HL-60 (cell line): Measurements from ENCODE around the gene RNASE8.

Experiments
- DNase-seq, 2 experiments: peaks; one replicate each; pipeline ENCODE4 v3.0.0-alpha.2; 2010 to 2020; ENCODE audit warnings: low read depth in 1 of 2, low spot score in 1 of 2
- H3K27ac ChIP-seq: fragments of 250-450 bp; sonication (Bioruptor Pico); replicated peaks from 2 replicates; pipeline ENCODE4 v1.5.1; 2020; ENCODE audit warnings: mild to moderate bottlenecking, moderate library complexity
- H3K27me3 ChIP-seq: fragments of 250-450 bp; sonication (Bioruptor Pico); 2 replicates; pipeline ENCODE4 v1.5.1; 2021; ENCODE audit warnings: mild to moderate bottlenecking, moderate library complexity; ENCODE audit not compliant: insufficient read depth, poor library complexity, severe bottlenecking
- H3K4me3 ChIP-seq: replicated peaks from 2 replicates; pipeline ENCODE4 v1.5.1; 2011; ENCODE audit warnings: mild to moderate bottlenecking, control low read depth, low read length; ENCODE audit not compliant: insufficient read depth
- GABPA ChIP-seq: IDR thresholded peaks from 2 replicates; pipeline ENCODE4 v1.6.1; 2012; ENCODE audit warnings: low read depth
- POLR2AphosphoS5 ChIP-seq: IDR thresholded peaks from 2 replicates; pipeline ENCODE4 v1.6.1; 2012; ENCODE audit warnings: low read depth
- SPI1 ChIP-seq: IDR thresholded peaks from 2 replicates; pipeline ENCODE4 v1.6.1; 2012; ENCODE audit warnings: low read depth, mild to moderate bottlenecking, borderline replicate concordance
- TF ChIP-seq, protein P1 (sequence below): IDR thresholded peaks from 2 replicates; pipeline ENCODE4 v1.6.1; 2012; ENCODE audit warnings: low read depth; ENCODE audit not compliant: insufficient replicate concordance
- TF ChIP-seq, protein P2 (sequence below): IDR thresholded peaks from one replicate; pipeline ENCODE4 v1.5.1; 2011; ENCODE audit warnings: low read length, control low read depth, inconsistent platforms; ENCODE audit not compliant: insufficient read depth

Gene RNASE8

GRCh38 chr14:21018781-21019180 is 38.8 kb upstream of the RNASE8 start:
- TF ChIP-seq POLR2AphosphoS5 (no peak), SPI1 (no peak), GABPA (no peak)
- TF ChIP-seq, protein P1, sequence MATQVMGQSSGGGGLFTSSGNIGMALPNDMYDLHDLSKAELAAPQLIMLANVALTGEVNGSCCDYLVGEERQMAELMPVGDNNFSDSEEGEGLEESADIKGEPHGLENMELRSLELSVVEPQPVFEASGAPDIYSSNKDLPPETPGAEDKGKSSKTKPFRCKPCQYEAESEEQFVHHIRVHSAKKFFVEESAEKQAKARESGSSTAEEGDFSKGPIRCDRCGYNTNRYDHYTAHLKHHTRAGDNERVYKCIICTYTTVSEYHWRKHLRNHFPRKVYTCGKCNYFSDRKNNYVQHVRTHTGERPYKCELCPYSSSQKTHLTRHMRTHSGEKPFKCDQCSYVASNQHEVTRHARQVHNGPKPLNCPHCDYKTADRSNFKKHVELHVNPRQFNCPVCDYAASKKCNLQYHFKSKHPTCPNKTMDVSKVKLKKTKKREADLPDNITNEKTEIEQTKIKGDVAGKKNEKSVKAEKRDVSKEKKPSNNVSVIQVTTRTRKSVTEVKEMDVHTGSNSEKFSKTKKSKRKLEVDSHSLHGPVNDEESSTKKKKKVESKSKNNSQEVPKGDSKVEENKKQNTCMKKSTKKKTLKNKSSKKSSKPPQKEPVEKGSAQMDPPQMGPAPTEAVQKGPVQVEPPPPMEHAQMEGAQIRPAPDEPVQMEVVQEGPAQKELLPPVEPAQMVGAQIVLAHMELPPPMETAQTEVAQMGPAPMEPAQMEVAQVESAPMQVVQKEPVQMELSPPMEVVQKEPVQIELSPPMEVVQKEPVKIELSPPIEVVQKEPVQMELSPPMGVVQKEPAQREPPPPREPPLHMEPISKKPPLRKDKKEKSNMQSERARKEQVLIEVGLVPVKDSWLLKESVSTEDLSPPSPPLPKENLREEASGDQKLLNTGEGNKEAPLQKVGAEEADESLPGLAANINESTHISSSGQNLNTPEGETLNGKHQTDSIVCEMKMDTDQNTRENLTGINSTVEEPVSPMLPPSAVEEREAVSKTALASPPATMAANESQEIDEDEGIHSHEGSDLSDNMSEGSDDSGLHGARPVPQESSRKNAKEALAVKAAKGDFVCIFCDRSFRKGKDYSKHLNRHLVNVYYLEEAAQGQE: no peak
- TF ChIP-seq, protein P2, sequence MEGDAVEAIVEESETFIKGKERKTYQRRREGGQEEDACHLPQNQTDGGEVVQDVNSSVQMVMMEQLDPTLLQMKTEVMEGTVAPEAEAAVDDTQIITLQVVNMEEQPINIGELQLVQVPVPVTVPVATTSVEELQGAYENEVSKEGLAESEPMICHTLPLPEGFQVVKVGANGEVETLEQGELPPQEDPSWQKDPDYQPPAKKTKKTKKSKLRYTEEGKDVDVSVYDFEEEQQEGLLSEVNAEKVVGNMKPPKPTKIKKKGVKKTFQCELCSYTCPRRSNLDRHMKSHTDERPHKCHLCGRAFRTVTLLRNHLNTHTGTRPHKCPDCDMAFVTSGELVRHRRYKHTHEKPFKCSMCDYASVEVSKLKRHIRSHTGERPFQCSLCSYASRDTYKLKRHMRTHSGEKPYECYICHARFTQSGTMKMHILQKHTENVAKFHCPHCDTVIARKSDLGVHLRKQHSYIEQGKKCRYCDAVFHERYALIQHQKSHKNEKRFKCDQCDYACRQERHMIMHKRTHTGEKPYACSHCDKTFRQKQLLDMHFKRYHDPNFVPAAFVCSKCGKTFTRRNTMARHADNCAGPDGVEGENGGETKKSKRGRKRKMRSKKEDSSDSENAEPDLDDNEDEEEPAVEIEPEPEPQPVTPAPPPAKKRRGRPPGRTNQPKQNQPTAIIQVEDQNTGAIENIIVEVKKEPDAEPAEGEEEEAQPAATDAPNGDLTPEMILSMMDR: no peak
- no peak overlapping the region for H3K4me3 ChIP-seq
- DNase-seq: no peak
- H3K27me3 ChIP-seq: peaks cover 6% of the 10 kb centered on the region
- no peak overlapping the region for H3K27ac ChIP-seq

GRCh38 chr14:21019366-21019765 is 38.3 kb upstream of the RNASE8 start:
- peaks cover 12% of the 10 kb centered on the region for H3K27me3 ChIP-seq

DNA sequence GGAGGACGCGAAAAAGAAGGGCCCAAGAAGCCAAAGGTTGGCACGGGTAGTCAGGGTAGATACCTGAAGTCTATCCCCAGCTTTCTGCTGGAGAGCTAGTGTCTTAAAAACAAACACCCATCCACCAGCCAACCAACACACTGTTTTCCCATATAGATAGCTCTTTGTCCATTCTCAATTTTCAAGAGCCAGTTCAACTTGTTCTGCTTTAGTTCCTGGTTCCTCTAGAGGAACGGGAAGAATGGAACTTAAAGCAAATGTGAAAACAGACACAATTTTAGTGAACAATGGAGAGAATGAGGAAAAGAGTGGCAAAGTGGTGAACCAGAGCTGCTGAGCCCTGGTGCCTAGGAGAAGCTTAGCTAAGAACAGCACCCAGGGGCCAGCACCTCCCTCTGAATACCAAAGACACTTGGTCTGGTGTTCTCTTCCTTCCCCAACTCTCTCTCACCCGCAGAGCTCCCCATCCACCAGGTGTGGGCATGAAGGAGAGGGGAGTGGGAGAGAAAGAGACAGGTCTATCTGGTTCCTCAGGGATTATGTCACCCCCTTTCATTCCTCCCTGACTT is 36.6 kb upstream of the RNASE8 start:
- no peak overlapping the region for H3K27ac ChIP-seq
- TF ChIP-seq POLR2AphosphoS5 (no peak), SPI1 (no peak), GABPA (no peak)
- TF ChIP-seq, protein P2: no peak
- TF ChIP-seq, protein P1: no peak
- H3K27me3 ChIP-seq: peaks cover 19% of the 10 kb centered on the region
- H3K4me3 ChIP-seq: no peak overlapping the region
- no peak for DNase-seq

More at GRCh38 chr14:21019366-21019765, 38.3 kb upstream of the RNASE8 start:
- TF ChIP-seq, protein P1: no peak
- TF ChIP-seq SPI1 (no peak), POLR2AphosphoS5 (no peak), GABPA (no peak)
- TF ChIP-seq, protein P2: no peak
- DNase-seq: no peak
- no peak overlapping the region for H3K4me3 ChIP-seq
- no peak overlapping the region for H3K27ac ChIP-seq
